ENCODE results near the gene SMYD4.

- TF ChIP-seq CTCF (conservative IDR thresholded peaks at IDR 0.05) (no peak), EZH2 (IDR thresholded peaks at IDR 0.05; ENCODE audit: low read depth) (no peak)
Measured at GRCh38 chr17:1732241-1732832, 97.4 kb downstream of the SMYD4 start.

Measured in PC-9 (cell line).